Heart left ventricle (tissue), 16 donors: ENCODE measurements around the gene AFTPH. TPM values are rescaled to one million over a fixed set of nuclear protein-coding genes. Genes with fewer than 3 reads are reported as not detected.

ENCODE experiments used
- ATAC-seq, 4 donors: fragments of 200-7000 bp; cut with Tn5 transposase; one replicate each; pipeline ENCODE4 v1.9.1; 2020 to 2022; ENCODE audit warnings: moderate library complexity in 4 of 4, mild to moderate bottlenecking in 3 of 4, moderate number of reproducible peaks in 1 of 4
- DNase-seq, 5 donors: peaks; one replicate each; pipeline ENCODE4 v3.0.0-alpha.2; 2020
- H3K27ac ChIP-seq, 12 donors: fragments of 200-600 bp; sonication (generic) in 4 of 12; one replicate each; pipeline versions ENCODE4 v1.5.0 to v1.8.0; 2016 to 2022; ENCODE audit warnings: mild to moderate bottlenecking in 2 of 12
- H3K27me3 ChIP-seq, 9 donors: fragments of 200-600 bp; sonication (generic) in 2 of 9; one replicate each; pipeline versions ENCODE4 v1.5.1 to v1.8.0; 2016 to 2022; ENCODE audit warnings: mild to moderate bottlenecking in 3 of 9
- H3K36me3 ChIP-seq, 9 donors: fragments of 200-600 bp; sonication (generic) in 2 of 9; one replicate each; pipeline versions ENCODE4 v1.5.0 to v1.8.0; 2018 to 2022; ENCODE audit warnings: mild to moderate bottlenecking in 2 of 9
- H3K4me1 ChIP-seq, 12 donors: fragments of 200-600 bp; sonication (generic) in 4 of 12; one replicate each; pipeline versions ENCODE4 v1.5.0 to v1.8.0; 2016 to 2022; ENCODE audit warnings: mild to moderate bottlenecking in 3 of 12
- H3K4me3 ChIP-seq, 12 donors: fragments of 200-600 bp; sonication (generic) in 4 of 12; one replicate each; pipeline versions ENCODE4 v1.5.0 to v1.8.0; 2017 to 2022; ENCODE audit warnings: mild to moderate bottlenecking in 9 of 12, moderate library complexity in 4 of 12
- H3K9me3 ChIP-seq, 12 donors: fragments of 200-600 bp; sonication (generic) in 4 of 12; one replicate each; pipeline versions ENCODE4 v1.5.0 to v1.8.0; 2016 to 2022; ENCODE audit warnings: mild to moderate bottlenecking in 1 of 12
- CTCF ChIP-seq, 12 donors: fragments of 200-600 bp; sonication (generic) in 4 of 12; IDR thresholded peaks; one replicate each; pipeline versions ENCODE4 v1.5.0 to v1.8.0; 2018 to 2022; ENCODE audit warnings: antibody characterized with exemption in 12 of 12, mild to moderate bottlenecking in 5 of 12
- POLR2A ChIP-seq, 2 donors: fragments of 450-650 bp; IDR thresholded peaks; one replicate each; pipeline ENCODE4 v1.6.1; 2017; ENCODE audit warnings: antibody characterized with exemption in 2 of 2, mild to moderate bottlenecking in 2 of 2, moderate library complexity in 2 of 2
- WGBS, 4 donors: extraction: QIAGEN DNeasy Blood & Tissue Kit in 2 of 4; methylation state at CpG; one replicate each; pipeline versions ENCODE4 v1.1.5 to v1.1.7; 2013 to 2018; 5-methylcytosine and 5-hydroxymethylcytosine counted together
- intact Hi-C, 10 donors: fragments of 100-400 bp; cut with DNase I; formaldehyde crosslinking; loops; one replicate each; pipeline versions ENCODE4 v1.11.1 to v1.14.2; 2022
- polyA plus RNA-seq, 2 donors: library from polyadenylated mRNA; stranded (reverse); fragments of 200-250 nt; gene quantifications; one replicate each; pipeline ENCODE4 v1.2.3, GENCODE V29; 2013
- total RNA-seq, 9 donors: library from RNA; depleted of rRNA in 2 of 9; stranded (reverse); fragments of >200 nt in 2 of 9; fragmentation: NEBNext Ultra II Directional in 3 of 9; extraction: Animal tissue kit (Norgen Biotek cat#: 25700) in 3 of 9; gene quantifications; one replicate each; pipeline versions ENCODE4 v1.1.0 to v1.2.4, GENCODE V29; 2016 to 2023
- donor health status: ischemic (EF 13 %, LVEDD 7.1; RV severe dilation, severe dysfunction).
- donor health status: healthy with polysubstance abuse.
- donor health status: DM: no; HTN: yes; CAD: no.
- donor health status: DM: no; HTN: no; CAD: no.
- donor health status: ischemic (EF 25% LVEDD 6.9; RV normal size, moderate dysfunction).
- donor health status: ischemic (EF 25% LVEDD 5.7; RV mildly dilated, moderate dysfunction).
- donor health status: healthy.
- donor health status: DM: yes; HTN: yes; CAD: no.
- donor health status: ischemic (EF 35%, LVEDD 5.7; RV mildly dilated, moderate dysfunction).
- donor health status: nonischemic (EF 11% LVEDD 7.7; RV severe dilation, severe dysfunction).
- donor health status: DM: yes; HTN: yes; CAD: no.
- donor health status: PGD.
- donor health status: ischemic (EF 29% LVEDD 5.4; RV normal size, mild dysfunction).
- donor health status: nonischemic (EF 23%, LVEDD 6.1; RV moderate dilation, normal function).

AFTPH gene
- total and polyA plus RNA-seq, 11 donors, result 9.2 to 15.2 (median 10.7) TPM

GRCh38 chr2:64538764-64539433 lies 14.8 kb downstream of the AFTPH start:
- H3K36me3 ChIP-seq, result no peaks in the 10 kb centered on the region
- DNase-seq, result no peak
- H3K4me1 ChIP-seq, result peaks cover 0 to 43% (median 7%) of the 10 kb centered on the region in 12 donors
- intact Hi-C loops, result no loop called here
- no peaks in the 10 kb centered on the region for H3K9me3 ChIP-seq
- no peaks in the 10 kb centered on the region for H3K27me3 ChIP-seq
- no peak for ATAC-seq
- no peak overlapping the region for H3K4me3 ChIP-seq
- no peak overlapping the region for H3K27ac ChIP-seq
- 67 to 75% (median 69%) methylated on average over 3 of the region's 3 CpGs for WGBS, 4 donors
- TF ChIP-seq POLR2A (IDR thresholded peaks at IDR 0.05) (no peak), CTCF (IDR thresholded peaks at IDR 0.05) (no peak)

- WGBS, 4 donors, result 72 to 94% (median 82%) methylated on average over 3 of the region's 3 CpGs
- DNase-seq (no peak), ATAC-seq (no peak)
- no peaks in the 10 kb centered on the region for H3K9me3 ChIP-seq
- H3K4me1 ChIP-seq, result peaks cover 0 to 31% (median 11%) of the 10 kb centered on the region in 12 donors
- no peak overlapping the region for H3K4me3 ChIP-seq
- intact Hi-C loops, result no loop called here
- no peak overlapping the region for H3K27ac ChIP-seq
- no peaks in the 10 kb centered on the region for H3K27me3 ChIP-seq
- TF ChIP-seq CTCF (IDR thresholded peaks at IDR 0.05) (no peak), POLR2A (IDR thresholded peaks at IDR 0.05) (no peak)
- no peaks in the 10 kb centered on the region for H3K36me3 ChIP-seq
Observed at GRCh38 chr2:64540615-64541014, 16.5 kb downstream of the AFTPH start.

- Histone ChIP-seq H3K36me3 (no peaks in the 10 kb centered on the region), H3K9me3 (no peaks in the 10 kb centered on the region), H3K27me3 (no peaks in the 10 kb centered on the region), H3K4me1 (peaks cover 0 to 25% (median 11%) of the 10 kb centered on the region in 12 donors), H3K4me3 (no peak overlapping the region), H3K27ac (no peak overlapping the region)
- ATAC-seq (no peak), DNase-seq (no peak)
- no peak for TF ChIP-seq CTCF (IDR thresholded peaks at IDR 0.05)
- TF ChIP-seq POLR2A (IDR thresholded peaks at IDR 0.05), result no peak
- WGBS, 4 donors, result 91 to 95% (median 93%) methylated on average over 2 of the region's 2 CpGs
- intact Hi-C loops, result no loop called here
Observed at GRCh38 chr2:64541547-64541946, 17.4 kb downstream of the AFTPH start.

- intact Hi-C loops, result no loop called here
- ATAC-seq, result no peak
- TF ChIP-seq POLR2A (IDR thresholded peaks at IDR 0.05), result no peak
- TF ChIP-seq CTCF (IDR thresholded peaks at IDR 0.05), result no peak
Observed at GRCh38 chr2:64542071-64543007, 18.2 kb downstream of the AFTPH start.

More at GRCh38 chr2:64542071-64543007, 18.2 kb downstream of the AFTPH start:
- no peak for DNase-seq
- Histone ChIP-seq H3K4me3 (no peak overlapping the region), H3K9me3 (no peaks in the 10 kb centered on the region), H3K4me1 (peaks cover 0 to 25% (median 11%) of the 10 kb centered on the region in 12 donors), H3K27ac (no peak overlapping the region), H3K27me3 (no peaks in the 10 kb centered on the region), H3K36me3 (no peaks in the 10 kb centered on the region)
- WGBS, 4 donors, result 86 to 95% (median 94%) methylated on average over 5 of the region's 5 CpGs
